Heart left ventricle (tissue), 13 donors: Measurements from ENCODE around the gene BCAS4.

ENCODE experiments used
- POLR2A ChIP-seq, 2 donors: fragments of 450-650 bp; IDR thresholded peaks; one replicate each; pipeline ENCODE4 v1.6.1; 2017; ENCODE audit warnings: antibody characterized with exemption in 2 of 2, mild to moderate bottlenecking in 2 of 2, moderate library complexity in 2 of 2
- TF ChIP-seq, protein P1 (sequence below), 12 donors: fragments of 200-600 bp; sonication (generic) in 4 of 12; IDR thresholded peaks; one replicate each; pipeline versions ENCODE4 v1.5.0 to v1.8.0; 2018 to 2022; ENCODE audit warnings: antibody characterized with exemption in 12 of 12, mild to moderate bottlenecking in 5 of 12
- donor health status: ischemic (EF 13 %, LVEDD 7.1; RV severe dilation, severe dysfunction).
- donor health status: DM: no; HTN: yes; CAD: no.
- donor health status: DM: no; HTN: no; CAD: no.
- donor health status: ischemic (EF 25% LVEDD 6.9; RV normal size, moderate dysfunction).
- donor health status: ischemic (EF 25% LVEDD 5.7; RV mildly dilated, moderate dysfunction).
- donor health status: ischemic (EF 35%, LVEDD 5.7; RV mildly dilated, moderate dysfunction).
- donor health status: nonischemic (EF 11% LVEDD 7.7; RV severe dilation, severe dysfunction).
- donor health status: DM: yes; HTN: yes; CAD: no.
- donor health status: PGD.
- donor health status: ischemic (EF 29% LVEDD 5.4; RV normal size, mild dysfunction).
- donor health status: nonischemic (EF 23%, LVEDD 6.1; RV moderate dilation, normal function).

DNA sequence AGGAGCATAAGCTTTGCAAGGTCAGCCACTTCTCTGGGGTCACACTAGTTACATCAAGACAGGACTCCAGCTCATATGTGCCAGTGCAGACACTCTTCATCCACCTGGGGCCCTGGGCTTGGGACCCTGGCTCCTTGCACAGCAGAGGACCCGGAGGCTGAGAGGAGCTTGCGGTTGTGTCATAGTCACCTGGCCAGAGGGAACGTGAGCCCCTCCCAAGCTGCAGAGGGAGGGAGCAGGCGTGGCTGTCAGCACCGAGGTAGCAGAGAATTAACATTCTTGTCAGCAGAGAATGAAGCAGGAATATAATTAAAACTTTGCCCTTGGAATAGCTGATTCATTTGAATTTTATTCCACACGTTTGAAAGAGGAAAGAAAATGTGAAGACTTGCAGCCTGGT, 36.8 kb downstream of the BCAS4 start:
- TF ChIP-seq, protein P1, sequence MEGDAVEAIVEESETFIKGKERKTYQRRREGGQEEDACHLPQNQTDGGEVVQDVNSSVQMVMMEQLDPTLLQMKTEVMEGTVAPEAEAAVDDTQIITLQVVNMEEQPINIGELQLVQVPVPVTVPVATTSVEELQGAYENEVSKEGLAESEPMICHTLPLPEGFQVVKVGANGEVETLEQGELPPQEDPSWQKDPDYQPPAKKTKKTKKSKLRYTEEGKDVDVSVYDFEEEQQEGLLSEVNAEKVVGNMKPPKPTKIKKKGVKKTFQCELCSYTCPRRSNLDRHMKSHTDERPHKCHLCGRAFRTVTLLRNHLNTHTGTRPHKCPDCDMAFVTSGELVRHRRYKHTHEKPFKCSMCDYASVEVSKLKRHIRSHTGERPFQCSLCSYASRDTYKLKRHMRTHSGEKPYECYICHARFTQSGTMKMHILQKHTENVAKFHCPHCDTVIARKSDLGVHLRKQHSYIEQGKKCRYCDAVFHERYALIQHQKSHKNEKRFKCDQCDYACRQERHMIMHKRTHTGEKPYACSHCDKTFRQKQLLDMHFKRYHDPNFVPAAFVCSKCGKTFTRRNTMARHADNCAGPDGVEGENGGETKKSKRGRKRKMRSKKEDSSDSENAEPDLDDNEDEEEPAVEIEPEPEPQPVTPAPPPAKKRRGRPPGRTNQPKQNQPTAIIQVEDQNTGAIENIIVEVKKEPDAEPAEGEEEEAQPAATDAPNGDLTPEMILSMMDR (IDR thresholded peaks at IDR 0.05) = no peak
- TF ChIP-seq POLR2A (IDR thresholded peaks at IDR 0.05) = no peak
